ENCODE data around the gene PARP6.

DNA sequence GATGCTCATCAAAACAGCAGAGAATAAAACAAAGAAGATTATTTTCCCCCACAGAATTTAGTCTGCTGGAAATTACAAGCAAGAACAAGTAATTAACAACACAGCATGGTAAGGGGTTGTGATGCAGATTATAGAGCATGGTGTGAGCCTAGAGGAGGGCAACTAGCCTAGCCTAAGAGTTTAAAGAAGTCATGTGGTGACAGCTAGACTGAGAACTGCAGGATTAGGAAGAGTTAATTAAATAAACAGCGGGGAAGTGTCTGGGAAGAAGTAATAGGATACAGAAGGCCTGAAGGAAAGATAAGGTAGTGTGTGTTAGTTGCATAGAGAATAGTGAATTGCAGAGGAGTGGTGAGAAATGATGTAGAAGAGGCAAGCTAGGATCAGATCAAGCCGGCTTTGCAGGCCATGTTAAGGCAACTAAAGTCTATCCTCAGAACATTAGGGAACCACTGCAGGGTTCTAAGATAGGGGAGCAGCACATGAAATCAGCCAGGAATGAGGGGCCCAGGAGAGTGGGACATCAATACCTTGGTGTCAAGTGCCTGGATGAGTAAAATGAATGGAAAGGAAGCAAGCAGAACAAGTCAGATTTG, 29.5 kb downstream of the PARP6 start:
- TF ChIP-seq, protein P1, sequence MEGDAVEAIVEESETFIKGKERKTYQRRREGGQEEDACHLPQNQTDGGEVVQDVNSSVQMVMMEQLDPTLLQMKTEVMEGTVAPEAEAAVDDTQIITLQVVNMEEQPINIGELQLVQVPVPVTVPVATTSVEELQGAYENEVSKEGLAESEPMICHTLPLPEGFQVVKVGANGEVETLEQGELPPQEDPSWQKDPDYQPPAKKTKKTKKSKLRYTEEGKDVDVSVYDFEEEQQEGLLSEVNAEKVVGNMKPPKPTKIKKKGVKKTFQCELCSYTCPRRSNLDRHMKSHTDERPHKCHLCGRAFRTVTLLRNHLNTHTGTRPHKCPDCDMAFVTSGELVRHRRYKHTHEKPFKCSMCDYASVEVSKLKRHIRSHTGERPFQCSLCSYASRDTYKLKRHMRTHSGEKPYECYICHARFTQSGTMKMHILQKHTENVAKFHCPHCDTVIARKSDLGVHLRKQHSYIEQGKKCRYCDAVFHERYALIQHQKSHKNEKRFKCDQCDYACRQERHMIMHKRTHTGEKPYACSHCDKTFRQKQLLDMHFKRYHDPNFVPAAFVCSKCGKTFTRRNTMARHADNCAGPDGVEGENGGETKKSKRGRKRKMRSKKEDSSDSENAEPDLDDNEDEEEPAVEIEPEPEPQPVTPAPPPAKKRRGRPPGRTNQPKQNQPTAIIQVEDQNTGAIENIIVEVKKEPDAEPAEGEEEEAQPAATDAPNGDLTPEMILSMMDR (IDR thresholded peaks at IDR 0.05; ENCODE audit: poor library complexity, severe bottlenecking): no peak
- TF ChIP-seq, protein P2, sequence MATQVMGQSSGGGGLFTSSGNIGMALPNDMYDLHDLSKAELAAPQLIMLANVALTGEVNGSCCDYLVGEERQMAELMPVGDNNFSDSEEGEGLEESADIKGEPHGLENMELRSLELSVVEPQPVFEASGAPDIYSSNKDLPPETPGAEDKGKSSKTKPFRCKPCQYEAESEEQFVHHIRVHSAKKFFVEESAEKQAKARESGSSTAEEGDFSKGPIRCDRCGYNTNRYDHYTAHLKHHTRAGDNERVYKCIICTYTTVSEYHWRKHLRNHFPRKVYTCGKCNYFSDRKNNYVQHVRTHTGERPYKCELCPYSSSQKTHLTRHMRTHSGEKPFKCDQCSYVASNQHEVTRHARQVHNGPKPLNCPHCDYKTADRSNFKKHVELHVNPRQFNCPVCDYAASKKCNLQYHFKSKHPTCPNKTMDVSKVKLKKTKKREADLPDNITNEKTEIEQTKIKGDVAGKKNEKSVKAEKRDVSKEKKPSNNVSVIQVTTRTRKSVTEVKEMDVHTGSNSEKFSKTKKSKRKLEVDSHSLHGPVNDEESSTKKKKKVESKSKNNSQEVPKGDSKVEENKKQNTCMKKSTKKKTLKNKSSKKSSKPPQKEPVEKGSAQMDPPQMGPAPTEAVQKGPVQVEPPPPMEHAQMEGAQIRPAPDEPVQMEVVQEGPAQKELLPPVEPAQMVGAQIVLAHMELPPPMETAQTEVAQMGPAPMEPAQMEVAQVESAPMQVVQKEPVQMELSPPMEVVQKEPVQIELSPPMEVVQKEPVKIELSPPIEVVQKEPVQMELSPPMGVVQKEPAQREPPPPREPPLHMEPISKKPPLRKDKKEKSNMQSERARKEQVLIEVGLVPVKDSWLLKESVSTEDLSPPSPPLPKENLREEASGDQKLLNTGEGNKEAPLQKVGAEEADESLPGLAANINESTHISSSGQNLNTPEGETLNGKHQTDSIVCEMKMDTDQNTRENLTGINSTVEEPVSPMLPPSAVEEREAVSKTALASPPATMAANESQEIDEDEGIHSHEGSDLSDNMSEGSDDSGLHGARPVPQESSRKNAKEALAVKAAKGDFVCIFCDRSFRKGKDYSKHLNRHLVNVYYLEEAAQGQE (IDR thresholded peaks at IDR 0.05; ENCODE audit: borderline replicate concordance): no peak
- no peak for TF ChIP-seq POLR2AphosphoS5 (IDR thresholded peaks at IDR 0.05)
- TF ChIP-seq EZH2 (IDR thresholded peaks at IDR 0.05; ENCODE audit: borderline replicate concordance, insufficient read depth, low read length, poor library complexity, severe bottlenecking): no peak
- no peak for TF ChIP-seq MXI1 (conservative IDR thresholded peaks at IDR 0.05; ENCODE audit: poor library complexity, severe bottlenecking)
- no peak for TF ChIP-seq EP300 (conservative IDR thresholded peaks at IDR 0.05; ENCODE audit: poor library complexity, severe bottlenecking)
- no peak for TF ChIP-seq RAD21 (conservative IDR thresholded peaks at IDR 0.05)
- no peak for TF ChIP-seq TAF1 (IDR thresholded peaks at IDR 0.05; ENCODE audit: low read depth)

All from neural cell (in vitro differentiated cells).